Epithelial cell of esophagus (primary cell): ENCODE data around the gene EXOSC7.
"Not testable (repeated sequence)": the region's sequence is repeated elsewhere in the genome, so short reads cannot be mapped to it uniquely, and the experiment has no call there.

Experiments used
- DNase-seq: peaks from one replicate; pipeline ENCODE4 v3.0.0; 2010; ENCODE audit warnings: low read depth
- H3K4me3 ChIP-seq: 2 replicates; pipeline ENCODE4 v1.5.1; 2011; ENCODE audit warnings: mild to moderate bottlenecking, low read length, control low read depth
- CTCF ChIP-seq: IDR thresholded peaks from 2 replicates; pipeline ENCODE4 v1.5.1; 2011; ENCODE audit warnings: low read depth, mild to moderate bottlenecking, low read length, control low read depth, inconsistent platforms; ENCODE audit not compliant: insufficient read depth; ENCODE audit errors: missing control alignments

Gene EXOSC7

GRCh38 chr3:44983484-44983941, 7.5 kb downstream of the EXOSC7 start:
- peak; percentile 1 for TF ChIP-seq CTCF

GRCh38 chr3:44984335-44984734, 8.3 kb downstream of the EXOSC7 start:
- no peak for TF ChIP-seq CTCF
- DNase-seq, result no peak
- no peak overlapping the region for H3K4me3 ChIP-seq

More at GRCh38 chr3:44983484-44983941, 7.5 kb downstream of the EXOSC7 start:
- H3K4me3 ChIP-seq, result no peak overlapping the region
- DNase-seq, result peak; percentile 91

GRCh38 chr3:44986330-44986729, 10.3 kb downstream of the EXOSC7 start:
- not testable (repeated sequence) for DNase-seq, H3K4me3 ChIP-seq

- DNase-seq, result no peak
- no peak for TF ChIP-seq CTCF
These were observed 11.3 kb downstream of the EXOSC7 start for GRCh38 chr3:44987332-44987731.

GRCh38 chr3:44988073-44988472, 12.0 kb downstream of the EXOSC7 start:
- TF ChIP-seq CTCF, result peak; percentile 31
- DNase-seq, result no peak
- no peak overlapping the region for H3K4me3 ChIP-seq

More at GRCh38 chr3:44987332-44987731, 11.3 kb downstream of the EXOSC7 start:
- H3K4me3 ChIP-seq, result no peak overlapping the region

- TF ChIP-seq CTCF, result no peak
- no peak for DNase-seq
These were observed 13.1 kb downstream of the EXOSC7 start for GRCh38 chr3:44989141-44989540.

GRCh38 chr3:44989636-44990373, 13.8 kb downstream of the EXOSC7 start:
- no peak for TF ChIP-seq CTCF
- no peak overlapping the region for H3K4me3 ChIP-seq
- DNase-seq, result no peak

More at GRCh38 chr3:44989141-44989540, 13.1 kb downstream of the EXOSC7 start:
- no peak overlapping the region for H3K4me3 ChIP-seq
